DMS53 treated with DMSO at 0.1 percent for 48 hours (cell line): ENCODE results near the gene GALNT15.

ENCODE experiments used
- DNase-seq: peaks from one replicate; lab custom pipeline; 2025; ENCODE audit not compliant: unreplicated experiment; lab: John Stamatoyannopoulos, UW

Gene GALNT15

GRCh38 chr3:16224325-16224724 is 49.8 kb downstream of the GALNT15 start:
- DNase-seq = no peak

DNA sequence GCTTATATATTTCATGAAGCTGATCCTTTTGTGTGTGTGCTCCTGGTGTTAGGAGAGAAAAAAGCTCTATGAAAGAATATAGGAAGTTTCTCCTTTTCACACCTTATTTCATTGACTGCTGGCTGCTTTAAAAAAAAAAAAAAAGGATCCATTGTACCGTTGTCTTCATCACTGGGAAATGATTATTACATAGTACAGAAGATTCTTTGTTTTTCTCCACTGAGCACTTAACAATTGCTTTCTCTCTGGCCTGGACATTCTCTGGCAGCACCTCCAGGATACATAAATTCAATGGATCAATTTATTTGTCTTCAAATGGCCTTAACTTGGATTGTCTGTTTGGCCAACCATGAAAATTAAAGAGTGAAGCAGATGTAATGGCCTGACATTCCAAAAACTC is 53.1 kb downstream of the GALNT15 start:
- no peak for DNase-seq

- no peak for DNase-seq
Measured at GRCh38 chr3:16229681-16230080, 55.2 kb downstream of the GALNT15 start.

DNA sequence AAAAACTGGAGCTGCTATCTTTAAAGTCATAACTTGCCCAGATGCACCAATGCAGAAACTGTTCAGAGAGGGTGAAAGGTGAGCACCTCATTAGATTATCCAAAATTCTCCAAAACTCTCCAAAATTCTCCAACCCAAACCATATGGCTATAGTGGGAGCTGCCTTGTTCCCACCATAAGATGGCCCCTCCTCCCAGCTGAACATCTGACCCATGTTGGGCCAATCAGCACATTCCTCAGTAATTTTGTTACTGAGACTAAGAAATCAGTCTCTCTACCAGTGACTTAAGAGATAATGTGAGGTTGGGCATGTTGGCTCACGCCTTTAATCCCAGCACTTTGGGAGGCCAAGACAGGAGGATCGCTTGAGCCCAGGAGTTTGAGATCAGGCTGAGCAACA is 57.5 kb downstream of the GALNT15 start:
- no peak for DNase-seq

DNA sequence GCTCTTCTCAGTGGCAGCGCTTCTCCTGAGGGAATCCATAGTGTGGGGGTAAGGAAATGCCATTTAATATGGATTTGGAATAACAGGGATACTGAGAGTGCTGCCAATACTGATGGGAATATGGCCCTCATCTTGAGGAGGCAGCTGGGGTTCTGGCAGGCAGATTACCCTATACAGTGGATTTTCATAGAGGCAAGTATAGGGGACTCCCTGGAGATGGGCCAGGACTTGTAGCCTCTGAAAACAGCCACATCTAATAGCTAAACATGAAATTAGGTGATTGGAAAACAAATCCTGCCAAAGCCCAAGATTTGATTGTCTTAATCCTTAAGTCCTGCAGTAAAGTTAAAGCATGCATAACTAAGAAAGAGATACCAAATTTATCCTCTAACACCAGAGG is 59.3 kb downstream of the GALNT15 start:
- no peak for DNase-seq

DNA sequence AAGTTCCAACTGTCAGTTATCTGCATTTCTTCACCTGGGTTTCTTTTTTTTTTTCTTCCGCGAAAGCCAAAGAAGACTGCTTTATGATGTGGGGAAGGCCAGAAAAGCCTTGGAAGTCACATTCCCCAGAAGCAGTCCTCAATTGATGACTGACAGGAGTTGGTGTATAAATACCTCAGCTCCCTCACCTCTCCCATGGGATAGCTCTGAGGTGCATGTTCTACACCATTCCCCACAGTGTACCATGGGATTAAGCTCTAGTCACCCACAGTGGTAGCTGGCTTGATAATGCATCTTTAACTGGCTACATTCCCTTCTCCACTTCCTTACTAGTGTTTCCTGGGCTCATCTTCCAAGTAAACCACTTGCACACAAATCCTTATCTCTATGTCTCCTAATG is 59.8 kb downstream of the GALNT15 start:
- DNase-seq = no peak

DNA sequence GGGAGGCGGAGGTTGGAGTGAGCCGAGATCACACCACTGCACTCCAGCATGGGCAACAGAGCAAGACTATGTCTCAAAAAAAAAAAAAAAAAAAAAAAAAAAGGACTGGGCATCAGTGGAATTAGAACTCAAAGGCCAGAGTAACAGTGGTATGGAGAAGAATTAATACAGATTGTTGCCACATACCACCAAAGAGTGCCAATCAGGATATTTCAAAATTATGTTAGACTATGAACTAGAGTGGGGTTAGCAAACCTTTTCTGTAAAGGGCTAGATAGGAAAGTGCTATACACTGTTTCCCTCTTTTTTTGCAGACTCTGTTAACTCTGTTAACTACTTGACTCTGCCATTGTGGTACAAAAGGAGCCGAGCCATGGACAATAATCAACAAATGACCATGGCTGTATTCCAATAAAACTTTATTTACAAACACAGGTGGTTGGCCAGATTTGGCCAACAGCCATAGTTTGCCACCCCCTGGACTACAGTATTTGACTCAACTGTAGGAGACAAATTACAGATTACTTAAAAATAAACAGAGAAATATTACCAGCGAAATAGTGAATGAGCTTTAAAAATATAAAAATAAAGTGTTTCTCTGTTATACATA is 61.7 kb downstream of the GALNT15 start:
- DNase-seq = no peak

GRCh38 chr3:16236856-16237393 is 62.4 kb downstream of the GALNT15 start:
- no peak for DNase-seq

DNA sequence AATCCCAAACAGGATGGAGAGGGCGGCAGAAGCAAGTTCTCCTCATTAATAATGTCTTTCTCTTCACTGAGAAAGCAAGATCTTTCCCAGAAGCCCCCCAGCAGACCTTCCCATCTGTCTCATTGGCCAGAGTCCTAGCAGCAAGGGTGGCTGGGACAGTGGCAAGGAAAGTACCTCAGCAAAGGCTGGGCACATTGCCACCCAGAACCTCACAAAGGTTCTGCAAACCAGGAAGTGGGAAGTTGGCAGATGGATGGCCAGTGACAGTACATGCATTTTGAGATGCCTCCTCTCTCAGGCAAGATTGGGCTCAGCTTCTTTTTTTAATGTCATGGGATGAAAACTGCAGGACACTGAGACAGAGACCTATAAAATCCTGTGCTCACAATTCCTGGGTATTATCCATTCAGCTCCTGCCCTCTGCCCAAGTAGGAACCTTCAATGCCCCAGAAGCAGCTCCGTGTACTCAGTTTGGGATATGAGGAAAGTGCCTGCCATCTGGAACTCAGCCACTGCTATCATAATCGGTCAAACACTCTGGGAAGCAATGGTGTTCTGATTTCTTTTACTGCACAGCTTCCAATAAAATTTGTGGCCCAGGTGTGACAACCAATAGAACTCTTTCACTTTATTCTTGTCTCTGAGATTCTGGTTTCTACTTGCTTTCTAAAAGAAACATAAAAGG is 64.7 kb downstream of the GALNT15 start:
- DNase-seq = no peak

DNA sequence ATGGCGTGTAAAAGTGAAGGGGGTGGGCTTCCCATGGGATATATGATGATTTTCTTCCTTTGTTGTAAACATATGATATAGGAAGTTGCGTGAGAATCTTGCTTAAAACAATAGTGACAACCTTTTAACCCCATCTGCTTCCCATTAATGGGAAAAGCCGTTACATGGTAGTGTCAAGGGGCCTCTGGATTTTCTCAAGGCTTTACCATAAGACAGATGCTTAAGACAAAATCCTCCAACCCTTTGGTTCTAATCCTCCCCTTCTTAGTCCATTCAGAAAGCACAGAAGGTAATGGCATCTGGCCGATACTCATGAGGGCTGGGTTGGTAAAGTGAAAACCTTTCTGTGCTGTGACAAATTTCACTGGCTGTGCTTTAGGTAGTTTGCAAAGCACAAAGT is 65.3 kb downstream of the GALNT15 start:
- no peak for DNase-seq

DNA sequence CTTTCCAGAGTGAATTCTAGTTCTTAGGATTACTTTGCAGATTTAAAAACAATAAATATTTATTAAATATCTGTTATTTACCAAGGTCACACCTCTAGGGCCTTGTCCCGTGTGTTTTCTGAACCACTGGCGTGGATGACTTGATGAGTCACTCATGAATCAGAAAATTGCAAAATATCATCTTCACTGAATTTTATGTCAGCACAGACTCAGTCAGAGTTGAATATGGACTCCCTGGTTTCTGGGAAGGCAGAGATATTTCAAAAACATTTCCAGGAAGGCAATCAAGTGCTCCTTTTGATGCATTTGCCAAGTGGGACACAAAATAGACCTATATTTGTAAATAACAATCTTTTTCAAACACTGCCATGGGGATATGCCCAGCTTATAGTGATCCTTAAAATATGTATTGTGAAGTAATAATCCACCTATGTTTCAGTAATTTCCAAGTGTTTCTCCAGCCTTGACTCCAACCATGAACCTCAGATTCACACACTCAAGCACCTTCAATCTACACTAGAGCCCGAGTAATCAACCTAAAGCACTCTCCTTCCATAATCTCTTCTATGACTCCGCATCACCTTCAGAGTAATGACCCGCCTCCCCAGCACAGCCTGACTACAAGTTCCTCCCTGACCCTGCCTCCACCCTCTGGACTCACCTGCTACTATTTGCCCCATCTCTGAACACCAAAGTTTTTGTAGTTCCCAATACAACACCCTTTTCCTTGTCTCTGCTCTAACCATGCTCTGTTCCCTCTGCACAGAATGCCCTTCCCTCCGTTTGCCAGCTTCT is 65.9 kb downstream of the GALNT15 start:
- no peak for DNase-seq

DNA sequence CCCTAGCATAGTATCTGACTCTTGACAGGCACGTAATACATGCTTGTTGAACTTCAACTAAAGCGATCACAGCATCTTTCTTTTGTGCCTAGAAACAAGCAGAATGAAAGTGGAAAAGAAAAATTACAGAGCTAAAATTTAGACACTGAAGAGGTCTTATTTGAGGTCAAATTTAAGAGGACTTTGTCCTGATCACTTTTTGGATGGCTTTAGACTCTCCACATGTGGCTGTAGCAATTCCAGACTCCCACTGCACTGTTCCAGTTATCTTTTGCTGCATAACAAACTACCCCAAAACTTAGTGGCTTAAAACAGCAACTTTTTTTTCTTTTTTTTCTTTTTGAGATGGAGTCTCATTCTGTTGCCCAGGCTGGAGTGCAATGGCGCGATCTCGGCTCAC is 66.7 kb downstream of the GALNT15 start:
- DNase-seq = no peak

DNA sequence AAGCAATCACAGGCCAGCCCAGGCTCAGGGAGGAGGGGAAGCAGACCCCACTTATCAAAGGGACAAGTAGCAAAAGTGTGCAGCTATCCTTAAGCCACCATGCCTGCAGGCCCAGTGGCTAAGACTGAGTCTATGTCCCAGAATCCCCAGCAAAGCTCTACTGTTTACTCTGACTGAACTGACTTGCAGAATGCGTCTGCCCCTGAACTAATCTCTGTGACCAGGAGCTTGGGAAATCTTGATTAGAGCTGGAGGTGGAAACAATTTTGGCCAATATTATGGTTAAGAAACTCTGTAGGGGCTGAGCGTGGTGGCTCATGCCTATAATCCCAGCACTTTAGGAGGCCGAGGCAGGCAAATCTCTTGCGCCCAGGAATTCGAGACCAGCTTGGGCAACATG is 67.7 kb downstream of the GALNT15 start:
- no peak for DNase-seq

DNA sequence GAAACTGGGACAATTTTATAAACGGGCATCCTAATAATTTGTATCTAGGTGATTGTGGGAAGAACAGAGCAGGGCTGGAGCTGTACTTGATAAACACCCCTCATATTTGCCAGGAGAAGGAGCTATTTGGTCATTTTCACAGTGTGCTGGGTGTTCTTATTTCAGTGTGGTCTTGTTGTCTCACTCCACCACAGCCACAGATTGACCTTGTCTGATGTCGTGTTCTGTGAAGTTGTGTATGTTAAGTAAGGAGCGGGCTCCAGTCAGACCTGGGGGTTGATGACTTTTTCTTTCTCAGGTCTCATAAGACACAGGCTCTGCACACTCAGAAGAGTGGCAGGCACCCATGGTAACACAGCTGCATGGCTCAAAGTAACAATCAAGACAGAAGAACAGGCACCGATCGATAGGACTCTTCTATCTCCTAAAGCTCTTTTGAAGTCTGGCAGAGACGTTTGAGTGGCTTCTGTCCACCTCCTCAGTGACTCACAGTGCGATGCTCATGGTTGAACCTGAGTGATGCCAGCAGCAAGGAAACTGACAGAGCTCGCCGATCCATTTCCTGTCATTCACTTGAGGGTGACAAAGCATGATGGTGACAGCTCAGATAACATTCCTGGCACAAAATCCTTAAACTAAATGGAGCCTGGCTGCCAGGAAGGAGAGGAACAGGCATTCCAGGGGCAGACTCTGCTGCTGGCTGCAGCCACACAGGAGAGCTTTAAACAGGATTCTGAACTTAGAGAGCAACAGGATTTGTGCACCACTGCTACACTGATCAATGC is 69.4 kb downstream of the GALNT15 start:
- no peak for DNase-seq

GRCh38 chr3:16245609-16246008 is 71.1 kb downstream of the GALNT15 start:
- no peak for DNase-seq

GRCh38 chr3:16247282-16248061 is 73.0 kb downstream of the GALNT15 start:
- DNase-seq = peak; percentile 31

DNA sequence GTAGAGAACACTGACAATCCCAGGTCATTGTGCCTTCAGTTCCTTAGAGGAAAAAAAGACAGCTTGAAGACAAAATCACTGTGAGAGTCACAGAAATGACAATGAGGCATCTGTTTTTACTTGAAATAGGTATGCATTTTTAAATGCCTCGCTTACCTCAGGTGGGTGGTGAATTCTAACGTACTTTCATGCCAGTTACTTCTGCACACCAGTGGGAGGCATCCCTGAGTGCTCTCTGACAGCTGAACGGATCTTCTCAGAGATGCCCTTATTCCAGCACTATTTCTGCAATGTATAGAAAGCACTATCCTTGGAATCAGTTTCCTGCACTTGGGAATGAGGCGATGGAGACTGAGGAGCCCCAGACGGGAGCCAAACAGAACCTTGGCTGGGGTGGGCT is 74.1 kb downstream of the GALNT15 start:
- no peak for DNase-seq

DNA sequence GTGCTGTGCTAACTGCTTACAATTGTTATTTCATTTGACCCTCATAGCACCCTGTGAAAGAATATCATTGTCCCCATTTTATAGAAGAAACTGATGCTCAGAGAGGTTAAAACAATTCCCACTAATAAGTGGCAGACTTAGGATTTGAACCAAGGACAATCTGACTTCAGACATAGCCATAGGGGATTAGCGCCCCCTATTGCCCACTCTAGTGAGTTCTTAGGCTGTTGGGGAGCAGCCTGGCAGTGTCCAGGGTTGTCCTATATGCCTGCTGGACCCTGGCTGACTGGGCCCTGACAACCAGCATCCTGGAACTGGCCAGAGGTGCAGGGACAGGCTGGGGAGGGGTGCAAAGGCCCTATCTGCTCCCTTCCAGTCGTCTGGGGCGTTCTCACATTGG is 74.9 kb downstream of the GALNT15 start:
- DNase-seq = no peak

GRCh38 chr3:16249886-16250285 is 75.4 kb downstream of the GALNT15 start:
- DNase-seq = no peak

- no peak for DNase-seq
Measured at GRCh38 chr3:16251316-16252085, 77.0 kb downstream of the GALNT15 start.
